Psoas muscle (tissue), 8 donors: ENCODE measurements around the gene CCDC146. TPM values are rescaled to one million over a fixed set of nuclear protein-coding genes. Genes with fewer than 3 reads are reported as not detected.
A peak's percentile ranks its signal among the peaks of the same experiment; 100 is the strongest.

Source experiments
- ATAC-seq, 4 donors: fragments of 200-7000 bp; cut with Tn5 transposase; one replicate each; pipeline ENCODE4 v1.9.1; 2020; ENCODE audit warnings: moderate library complexity in 3 of 4, mild to moderate bottlenecking in 2 of 4
- DNase-seq, 2 donors: peaks; one replicate each; pipeline ENCODE4 v3.0.0-alpha.2; 2020
- H3K27ac ChIP-seq: fragments of 200-600 bp; one replicate; pipeline ENCODE4 v1.8.0; 2022
- H3K27me3 ChIP-seq, 3 donors: fragments of 200-600 bp in 1 of 3; one replicate each; pipeline versions ENCODE4 v1.6.1 to v1.8.0; 2013 to 2022; ENCODE audit warnings: low read length in 2 of 3, mild to moderate bottlenecking in 2 of 3, moderate library complexity in 1 of 3; ENCODE audit not compliant: insufficient read depth in 3 of 3
- H3K36me3 ChIP-seq, 2 donors: fragments of 200-600 bp in 1 of 2; one replicate each; pipeline versions ENCODE4 v1.6.1 to v1.8.0; 2013 to 2022; ENCODE audit warnings: low read depth in 1 of 2, mild to moderate bottlenecking in 1 of 2, moderate library complexity in 1 of 2; ENCODE audit not compliant: insufficient read depth in 1 of 2
- H3K4me1 ChIP-seq: fragments of 200-600 bp; one replicate; pipeline ENCODE4 v1.8.0; 2022
- H3K4me3 ChIP-seq: fragments of 200-600 bp; one replicate; pipeline ENCODE4 v1.8.0; 2022; ENCODE audit warnings: mild to moderate bottlenecking
- H3K9me3 ChIP-seq: fragments of 200-600 bp; one replicate; pipeline ENCODE4 v1.8.0; 2022
- WGBS, 3 donors: extraction: QIAGEN DNeasy Blood & Tissue Kit; methylation state at CpG; one replicate each; pipeline versions ENCODE4 v1.1.6 to v1.1.7; 2013; 5-methylcytosine and 5-hydroxymethylcytosine counted together
- intact Hi-C, 2 donors: fragments of 100-400 bp; cut with DNase I; formaldehyde crosslinking; loops; one replicate each; pipeline versions ENCODE4 v1.11.0 to v1.14.2; 2022
- polyA plus RNA-seq, 3 donors: library from polyadenylated mRNA; stranded (reverse); fragments of 200-250 nt; gene quantifications; one replicate each; pipeline ENCODE4 v1.2.3, GENCODE V29; 2013
- total RNA-seq, 4 donors: library from RNA; stranded (reverse); fragmentation: NEBNext Ultra II Directional in 2 of 4; extraction: Animal tissue kit (Norgen Biotek cat#: 25700) in 2 of 4; gene quantifications; one replicate each; pipeline versions ENCODE4 v1.2.1 to v1.2.4, GENCODE V29; 2021 to 2023
- TF ChIP-seq, protein P1 (sequence below): fragments of 200-600 bp; IDR thresholded peaks from one replicate; pipeline ENCODE4 v1.8.0; 2022; ENCODE audit warnings: antibody characterized with exemption
- donor health status: healthy with polysubstance abuse.
- donor health status: DM: no; HTN: no; CAD: no; lungs with moderate emphysema.
- donor health status: Bipolar disorder and iron deficiency.
- donor health status: healthy.
- donor health status: DM: yes; HTN: yes; CAD: no.
- donor health status: DM: no; HTN: no; CAD: no.
- donor health status: DM: no; HTN: no; CAD: no.
- donor health status: DM: yes; HTN: yes; CAD: no.

The CCDC146 gene
- total and polyA plus RNA-seq, 7 donors: 1.2 to 3.5 (median 1.9) TPM

DNA sequence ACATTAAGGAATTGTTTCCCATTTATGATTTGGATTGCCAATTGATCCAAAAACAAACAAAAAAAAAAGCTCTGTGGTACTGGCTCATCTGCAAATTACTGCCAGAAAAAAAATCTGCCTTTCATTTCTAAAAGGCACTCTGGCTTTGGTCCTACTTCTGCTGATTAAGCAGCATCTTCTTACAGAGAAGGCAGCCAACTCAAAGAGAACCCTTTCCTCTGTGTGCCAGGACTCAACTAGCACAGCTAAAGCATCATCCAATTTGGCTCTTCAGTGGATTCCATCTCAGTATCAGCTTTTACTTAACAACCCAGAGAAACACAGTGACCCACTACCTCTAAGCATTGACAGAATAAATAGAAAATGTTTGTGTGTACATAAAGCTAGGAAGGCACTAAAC lies 213.2 kb downstream of the CCDC146 start:
- Histone ChIP-seq H3K4me1 (peaks cover 25% of the 10 kb centered on the region), H3K36me3 (no peaks in the 10 kb centered on the region), H3K4me3 (no peak overlapping the region), H3K27me3 (no peaks in the 10 kb centered on the region), H3K9me3 (no peaks in the 10 kb centered on the region), H3K27ac (no peak overlapping the region)
- TF ChIP-seq, protein P1, sequence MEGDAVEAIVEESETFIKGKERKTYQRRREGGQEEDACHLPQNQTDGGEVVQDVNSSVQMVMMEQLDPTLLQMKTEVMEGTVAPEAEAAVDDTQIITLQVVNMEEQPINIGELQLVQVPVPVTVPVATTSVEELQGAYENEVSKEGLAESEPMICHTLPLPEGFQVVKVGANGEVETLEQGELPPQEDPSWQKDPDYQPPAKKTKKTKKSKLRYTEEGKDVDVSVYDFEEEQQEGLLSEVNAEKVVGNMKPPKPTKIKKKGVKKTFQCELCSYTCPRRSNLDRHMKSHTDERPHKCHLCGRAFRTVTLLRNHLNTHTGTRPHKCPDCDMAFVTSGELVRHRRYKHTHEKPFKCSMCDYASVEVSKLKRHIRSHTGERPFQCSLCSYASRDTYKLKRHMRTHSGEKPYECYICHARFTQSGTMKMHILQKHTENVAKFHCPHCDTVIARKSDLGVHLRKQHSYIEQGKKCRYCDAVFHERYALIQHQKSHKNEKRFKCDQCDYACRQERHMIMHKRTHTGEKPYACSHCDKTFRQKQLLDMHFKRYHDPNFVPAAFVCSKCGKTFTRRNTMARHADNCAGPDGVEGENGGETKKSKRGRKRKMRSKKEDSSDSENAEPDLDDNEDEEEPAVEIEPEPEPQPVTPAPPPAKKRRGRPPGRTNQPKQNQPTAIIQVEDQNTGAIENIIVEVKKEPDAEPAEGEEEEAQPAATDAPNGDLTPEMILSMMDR: no peak
- no peak for ATAC-seq
- DNase-seq: no peak
- intact Hi-C loops: loop anchor here in 1 of 2 donors (10.0 kb wide), 1 partner anchor 211 kb away; the partner anchor contains the start of gene CCDC146

DNA sequence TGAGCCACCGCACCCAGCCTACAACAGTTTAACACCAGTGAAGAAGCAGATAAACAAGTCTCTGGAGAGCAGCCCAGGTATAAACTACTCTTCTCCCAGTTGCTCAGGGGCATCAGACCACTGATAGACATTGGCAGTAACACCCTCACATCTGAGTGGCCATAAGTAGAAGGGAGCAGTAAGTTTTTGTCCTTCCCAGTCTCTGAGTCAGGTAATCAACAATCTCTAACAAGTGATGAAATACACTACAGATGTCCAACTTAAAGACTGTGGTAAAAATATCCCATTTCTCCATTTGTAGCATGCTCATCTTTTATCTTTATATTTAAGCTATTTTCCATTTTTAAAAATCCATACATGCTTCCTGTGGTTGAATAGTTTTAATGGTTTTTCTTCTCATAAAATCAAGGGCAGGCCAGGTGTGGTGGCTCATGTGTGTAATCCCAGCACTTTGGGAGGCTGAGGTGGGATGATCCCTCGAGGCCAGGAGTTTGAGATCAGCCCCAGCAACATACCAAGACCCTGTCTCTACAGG lies 215.1 kb downstream of the CCDC146 start:
- H3K4me3 ChIP-seq: no peak overlapping the region
- H3K4me1 ChIP-seq: peaks cover 16% of the 10 kb centered on the region
- no peaks in the 10 kb centered on the region for H3K36me3 ChIP-seq
- DNase-seq: no peak
- H3K27ac ChIP-seq: peak overlapping the region; percentile 6
- H3K27me3 ChIP-seq: no peaks in the 10 kb centered on the region
- 85 to 94% (median 88%) methylated on average over 2 of the region's 2 CpGs for WGBS, 3 donors
- TF ChIP-seq, protein P1: no peak
- H3K9me3 ChIP-seq: no peaks in the 10 kb centered on the region
- intact Hi-C loops: loop anchor here in 1 of 2 donors (10.0 kb wide), 1 partner anchor 213 kb away; the partner anchor contains the start of gene CCDC146
- no peak for ATAC-seq

DNA sequence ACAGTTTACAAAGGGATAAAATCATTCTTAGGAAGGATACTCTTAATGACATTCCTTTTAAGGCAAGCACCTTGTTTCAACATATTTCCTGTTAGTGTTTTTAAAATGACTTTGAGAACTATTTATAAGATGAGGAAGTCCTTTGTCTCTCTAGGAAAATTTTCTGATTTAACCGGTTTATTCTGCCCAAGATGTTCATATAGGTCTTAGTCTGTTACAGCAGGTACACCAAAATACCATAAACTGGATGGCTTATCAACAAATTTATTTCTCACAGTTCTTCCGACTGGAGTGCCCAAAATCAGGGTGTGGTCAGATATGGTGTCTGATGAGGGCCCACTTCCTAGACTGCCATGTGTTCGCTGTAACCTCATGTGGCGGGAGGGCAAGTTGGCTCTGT lies 215.8 kb downstream of the CCDC146 start:
- ATAC-seq: no peak

DNA sequence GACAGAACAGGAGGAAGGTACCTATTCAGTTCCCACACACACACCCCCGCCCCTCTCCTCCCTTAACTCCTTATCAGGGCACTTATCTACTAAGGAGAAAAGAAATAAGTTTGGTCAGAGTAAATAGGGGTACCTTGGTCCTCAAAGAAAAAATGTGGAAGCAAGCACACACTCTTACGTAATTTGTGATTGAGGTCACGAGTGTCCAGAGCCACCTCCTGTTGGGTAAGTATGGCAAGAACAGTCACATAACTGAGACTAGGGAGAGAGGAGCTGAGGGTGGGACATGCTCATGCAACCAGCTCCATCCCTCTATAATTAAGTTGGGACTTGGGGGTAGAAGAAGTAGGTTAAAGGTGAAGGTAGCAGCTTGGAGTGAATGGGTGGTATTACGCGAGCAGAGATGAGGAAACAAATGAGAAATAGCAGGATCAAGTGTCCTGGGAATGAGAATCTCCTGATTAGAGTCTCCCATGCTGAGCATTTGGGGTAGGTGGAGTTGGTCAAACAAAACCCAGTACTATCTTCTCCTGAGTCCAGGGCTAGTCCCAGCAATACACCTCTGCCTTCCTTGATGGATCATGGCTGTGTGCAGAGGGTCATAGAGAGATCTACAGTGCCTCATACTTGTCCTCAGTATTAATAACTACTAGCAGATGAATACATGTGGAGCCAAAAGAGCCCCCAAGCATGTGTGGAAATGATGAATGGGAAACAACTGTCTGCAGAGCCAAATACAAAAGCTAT lies 216.6 kb downstream of the CCDC146 start:
- H3K4me1 ChIP-seq: peaks cover 16% of the 10 kb centered on the region
- DNase-seq: no peak
- H3K36me3 ChIP-seq: no peaks in the 10 kb centered on the region
- TF ChIP-seq, protein P1: no peak
- H3K27me3 ChIP-seq: no peaks in the 10 kb centered on the region
- H3K9me3 ChIP-seq: no peaks in the 10 kb centered on the region
- whole genome bisulfite sequencing, 3 donors: 64 to 91% (median 72%) methylated on average over 5 of the region's 5 CpGs
- no peak overlapping the region for H3K4me3 ChIP-seq
- intact Hi-C loops: loop anchor here in 1 of 2 donors (10.0 kb wide), 1 partner anchor 214 kb away; the partner anchor contains the start of gene CCDC146
- peak; percentile 64 to 87 (median 78) for ATAC-seq
- H3K27ac ChIP-seq: peak overlapping the region; percentile 3

More for the DNA sequence above, 215.8 kb downstream of the CCDC146 start:
- H3K9me3 ChIP-seq: no peaks in the 10 kb centered on the region
- no peak for DNase-seq
- H3K36me3 ChIP-seq: no peaks in the 10 kb centered on the region
- intact Hi-C loops: loop anchor here in 1 of 2 donors (10.0 kb wide), 1 partner anchor 213 kb away; the partner anchor contains the start of gene CCDC146
- H3K4me1 ChIP-seq: peaks cover 16% of the 10 kb centered on the region
- WGBS, 3 donors: 64 to 78% (median 75%) methylated on average over 4 of the region's 4 CpGs
- H3K27me3 ChIP-seq: no peaks in the 10 kb centered on the region
- TF ChIP-seq, protein P1: no peak
- H3K4me3 ChIP-seq: no peak overlapping the region
- peak overlapping the region; percentile 3 for H3K27ac ChIP-seq
